GM12801 (cell line): ENCODE data around the gene OPALIN.

Experiments
- CTCF ChIP-seq: IDR thresholded peaks from one replicate; pipeline ENCODE4 v1.5.1; 2011; ENCODE audit warnings: control low read depth; ENCODE audit not compliant: insufficient read length; ENCODE audit errors: extremely low read depth

OPALIN gene

GRCh38 chr10:96322275-96322674 lies 36.5 kb downstream of the OPALIN start:
- no peak for TF ChIP-seq CTCF

GRCh38 chr10:96321822-96322221 lies 37.0 kb downstream of the OPALIN start:
- TF ChIP-seq CTCF, result no peak

GRCh38 chr10:96319754-96320474 lies 38.9 kb downstream of the OPALIN start:
- TF ChIP-seq CTCF, result no peak

- no peak for TF ChIP-seq CTCF
Observed at GRCh38 chr10:96317067-96317833, 41.6 kb downstream of the OPALIN start.

- TF ChIP-seq CTCF, result no peak
Observed at GRCh38 chr10:96313344-96313743, 45.5 kb downstream of the OPALIN start.

- no peak for TF ChIP-seq CTCF
Observed at GRCh38 chr10:96311180-96311715, 47.6 kb downstream of the OPALIN start.

GRCh38 chr10:96310321-96310669 lies 48.5 kb downstream of the OPALIN start:
- no peak for TF ChIP-seq CTCF
